SK-MEL-5 (cell line): Measurements from ENCODE around the gene ITIH5. TPM values are rescaled to one million over a fixed set of nuclear protein-coding genes. Genes with fewer than 3 reads are reported as not detected.

ENCODE experiments used
- DNase-seq: peaks from one replicate; pipeline ENCODE4 v3.0.0-alpha.2; 2016; ENCODE audit warnings: low read depth, low spot score
- in situ Hi-C: cut with HindIII; loops from 2 replicates; pipeline ENCODE4 v1.10.0; 2016; ENCODE audit warnings: low sequenced_read_pairs, high pct_unique_total_duplicates, low pct_unique_long_range_greater_than_20kb
- total RNA-seq: library from RNA; depleted of rRNA; stranded (reverse); fragments of >200 nt; shearing (Covaris generic); gene quantifications from 2 replicates; pipeline ENCODE4 v1.2.3, GENCODE V29; 2014

The ITIH5 gene
- total RNA-seq, 1 experiment from 2014 or later, result 14.2 TPM

GRCh38 chr10:7545792-7546191 is 121.0 kb downstream of the ITIH5 start:
- no peak for DNase-seq
- in situ Hi-C loops, result no loop called here

- in situ Hi-C loops, result no loop called here
- DNase-seq, result no peak
These were observed 121.5 kb downstream of the ITIH5 start for GRCh38 chr10:7545261-7545660.

- DNase-seq, result peak; percentile 64
- in situ Hi-C loops, result no loop called here
These were observed 122.6 kb downstream of the ITIH5 start for GRCh38 chr10:7544203-7544602.

- in situ Hi-C loops, result no loop called here
- DNase-seq, result no peak
These were observed 124.4 kb downstream of the ITIH5 start for GRCh38 chr10:7542189-7542914.

GRCh38 chr10:7541137-7542087 is 125.4 kb downstream of the ITIH5 start:
- in situ Hi-C loops, result no loop called here
- no peak for DNase-seq

- in situ Hi-C loops, result no loop called here
These were observed 127.7 kb downstream of the ITIH5 start for GRCh38 chr10:7538970-7539654.

GRCh38 chr10:7537126-7537525 is 129.6 kb downstream of the ITIH5 start:
- DNase-seq, result no peak
- in situ Hi-C loops, result no loop called here

More at GRCh38 chr10:7538970-7539654, 127.7 kb downstream of the ITIH5 start:
- DNase-seq, result peak; percentile 51

- in situ Hi-C loops, result no loop called here
- DNase-seq, result no peak
These were observed 132.3 kb downstream of the ITIH5 start for GRCh38 chr10:7534480-7534852.

GRCh38 chr10:7533657-7534479 is 132.9 kb downstream of the ITIH5 start:
- no peak for DNase-seq
- in situ Hi-C loops, result no loop called here

- no peak for DNase-seq
- in situ Hi-C loops, result no loop called here
These were observed 133.9 kb downstream of the ITIH5 start for GRCh38 chr10:7532723-7533498.

GRCh38 chr10:7529638-7530037 is 137.1 kb downstream of the ITIH5 start:
- in situ Hi-C loops, result no loop called here
- DNase-seq, result peak; percentile 54

GRCh38 chr10:7527468-7527867 is 139.3 kb downstream of the ITIH5 start:
- in situ Hi-C loops, result no loop called here
- no peak for DNase-seq

- DNase-seq, result no peak
- in situ Hi-C loops, result no loop called here
These were observed 140.8 kb downstream of the ITIH5 start for GRCh38 chr10:7526017-7526400.

GRCh38 chr10:7525314-7526016 is 141.3 kb downstream of the ITIH5 start:
- in situ Hi-C loops, result no loop called here
- peak; percentile 76 for DNase-seq

GRCh38 chr10:7523656-7524055 is 143.1 kb downstream of the ITIH5 start:
- in situ Hi-C loops, result no loop called here
- peak; percentile 30 for DNase-seq
